Osteoblast (primary cell): Measurements from ENCODE around the gene LMNTD2. TPM values are rescaled to one million over a fixed set of nuclear protein-coding genes. Genes with fewer than 3 reads are reported as not detected.
"Not testable (repeated sequence)": the region's sequence is repeated elsewhere in the genome, so short reads cannot be mapped to it uniquely, and the experiment has no call there.

Experiments used
- DNase-seq: peaks from one replicate; pipeline ENCODE4 v3.0.0; 2011; ENCODE audit warnings: low spot score, mixed read lengths; ENCODE audit not compliant: insufficient read length; ENCODE audit errors: missing footprints
- H2AFZ ChIP-seq: 2 replicates; pipeline ENCODE4 v1.6.0; 2011; ENCODE audit warnings: mild to moderate bottlenecking, low read length
- H3K27ac ChIP-seq: 2 replicates; pipeline ENCODE4 v1.5.1; 2011; ENCODE audit warnings: mild to moderate bottlenecking, low read depth, low read length, moderate library complexity
- H3K27me3 ChIP-seq: 2 replicates; pipeline ENCODE4 v1.6.0; 2012; ENCODE audit warnings: mild to moderate bottlenecking, control low read depth, inconsistent platforms, low read length, moderate library complexity; ENCODE audit not compliant: insufficient read depth
- H3K36me3 ChIP-seq: 2 replicates; pipeline ENCODE4 v1.5.1; 2011; ENCODE audit warnings: mild to moderate bottlenecking, low read length, control low read depth, moderate library complexity; ENCODE audit not compliant: insufficient read depth
- H3K4me1 ChIP-seq: 2 replicates; pipeline ENCODE4 v1.5.1; 2011; ENCODE audit warnings: mild to moderate bottlenecking, low read length, control low read depth, moderate library complexity; ENCODE audit not compliant: insufficient read depth
- H3K4me2 ChIP-seq: 2 replicates; pipeline ENCODE4 v1.6.0; 2011; ENCODE audit warnings: mild to moderate bottlenecking, low read length; ENCODE audit not compliant: insufficient read depth
- H3K4me3 ChIP-seq: fragments of 200-600 bp; sonication (generic); 3 replicates; pipeline ENCODE4 v1.5.1; 2012; ENCODE audit warnings: mild to moderate bottlenecking, low read length, inconsistent platforms; ENCODE audit not compliant: insufficient read depth
- H3K79me2 ChIP-seq: 2 replicates; pipeline ENCODE4 v1.6.0; 2012; ENCODE audit warnings: mild to moderate bottlenecking, low read length, control low read depth, inconsistent platforms; ENCODE audit not compliant: insufficient read depth
- H3K9me3 ChIP-seq: 2 replicates; pipeline ENCODE4 v1.5.1; 2011; ENCODE audit warnings: low read depth, low read length, control low read depth
- H4K20me1 ChIP-seq: 2 replicates; pipeline ENCODE4 v1.6.0; 2012; ENCODE audit warnings: mild to moderate bottlenecking, low read length, control low read depth; ENCODE audit not compliant: insufficient read depth
- total RNA-seq: library from RNA; depleted of rRNA; stranded (reverse); fragments of >200 nt; gene quantifications from 2 replicates; pipeline ENCODE4 v1.2.3, GENCODE V29; 2012
- TF ChIP-seq, protein P1 (sequence below): IDR thresholded peaks from 2 replicates; pipeline ENCODE4 v1.5.1; 2011; ENCODE audit warnings: mild to moderate bottlenecking, low read depth, low read length, moderate library complexity; ENCODE audit errors: extremely low read depth

LMNTD2 gene
- total RNA-seq, 1 donor: 0.36 TPM

DNA sequence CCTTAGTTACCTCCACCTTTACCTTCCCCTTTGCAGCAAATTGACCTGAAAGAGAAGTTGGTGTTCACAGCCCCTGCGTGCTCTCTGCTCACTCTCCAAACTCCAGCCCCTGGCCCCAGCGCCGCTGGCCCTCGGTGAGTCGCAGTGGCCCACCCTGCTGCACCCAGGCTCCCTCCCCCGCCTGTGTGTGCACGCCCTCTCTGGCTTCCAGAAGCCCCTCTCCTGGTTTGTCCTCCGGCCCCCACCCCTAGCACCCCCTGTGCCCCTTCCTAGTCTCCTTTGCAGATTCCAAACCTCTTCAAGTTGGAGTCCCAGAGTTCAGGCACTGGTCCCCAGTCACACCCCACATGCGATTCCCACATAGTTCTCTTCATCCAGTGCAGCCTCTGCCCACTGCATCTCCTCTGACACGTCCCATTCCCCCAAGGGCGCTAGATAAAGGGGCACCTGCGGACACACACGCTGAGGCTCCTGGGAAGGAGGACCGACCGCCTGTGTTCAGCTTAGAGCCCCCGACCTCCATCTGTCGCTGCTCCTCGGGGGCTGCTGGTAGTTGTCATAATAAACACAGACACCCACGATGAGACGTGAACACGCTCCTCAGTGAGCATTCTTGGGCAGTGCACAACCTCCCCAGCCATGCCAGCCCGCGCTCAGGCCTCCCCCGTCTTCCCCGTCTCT is 14.2 kb upstream of the LMNTD2 start:
- peaks cover 31% of the 10 kb centered on the region for H3K79me2 ChIP-seq
- no peaks in the 10 kb centered on the region for H3K36me3 ChIP-seq
- peaks cover 29% of the 10 kb centered on the region for H4K20me1 ChIP-seq
- no peak overlapping the region for H2AFZ ChIP-seq
- H3K27ac ChIP-seq: no peak overlapping the region
- H3K27me3 ChIP-seq: peaks cover 6% of the 10 kb centered on the region
- H3K9me3 ChIP-seq: no peaks in the 10 kb centered on the region
- peak; percentile 90 for DNase-seq
- H3K4me2 ChIP-seq: peak overlapping the region; percentile 86
- H3K4me3 ChIP-seq: peak overlapping the region; percentile 74
- TF ChIP-seq, protein P1, sequence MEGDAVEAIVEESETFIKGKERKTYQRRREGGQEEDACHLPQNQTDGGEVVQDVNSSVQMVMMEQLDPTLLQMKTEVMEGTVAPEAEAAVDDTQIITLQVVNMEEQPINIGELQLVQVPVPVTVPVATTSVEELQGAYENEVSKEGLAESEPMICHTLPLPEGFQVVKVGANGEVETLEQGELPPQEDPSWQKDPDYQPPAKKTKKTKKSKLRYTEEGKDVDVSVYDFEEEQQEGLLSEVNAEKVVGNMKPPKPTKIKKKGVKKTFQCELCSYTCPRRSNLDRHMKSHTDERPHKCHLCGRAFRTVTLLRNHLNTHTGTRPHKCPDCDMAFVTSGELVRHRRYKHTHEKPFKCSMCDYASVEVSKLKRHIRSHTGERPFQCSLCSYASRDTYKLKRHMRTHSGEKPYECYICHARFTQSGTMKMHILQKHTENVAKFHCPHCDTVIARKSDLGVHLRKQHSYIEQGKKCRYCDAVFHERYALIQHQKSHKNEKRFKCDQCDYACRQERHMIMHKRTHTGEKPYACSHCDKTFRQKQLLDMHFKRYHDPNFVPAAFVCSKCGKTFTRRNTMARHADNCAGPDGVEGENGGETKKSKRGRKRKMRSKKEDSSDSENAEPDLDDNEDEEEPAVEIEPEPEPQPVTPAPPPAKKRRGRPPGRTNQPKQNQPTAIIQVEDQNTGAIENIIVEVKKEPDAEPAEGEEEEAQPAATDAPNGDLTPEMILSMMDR: no peak
- peaks cover 12% of the 10 kb centered on the region for H3K4me1 ChIP-seq

DNA sequence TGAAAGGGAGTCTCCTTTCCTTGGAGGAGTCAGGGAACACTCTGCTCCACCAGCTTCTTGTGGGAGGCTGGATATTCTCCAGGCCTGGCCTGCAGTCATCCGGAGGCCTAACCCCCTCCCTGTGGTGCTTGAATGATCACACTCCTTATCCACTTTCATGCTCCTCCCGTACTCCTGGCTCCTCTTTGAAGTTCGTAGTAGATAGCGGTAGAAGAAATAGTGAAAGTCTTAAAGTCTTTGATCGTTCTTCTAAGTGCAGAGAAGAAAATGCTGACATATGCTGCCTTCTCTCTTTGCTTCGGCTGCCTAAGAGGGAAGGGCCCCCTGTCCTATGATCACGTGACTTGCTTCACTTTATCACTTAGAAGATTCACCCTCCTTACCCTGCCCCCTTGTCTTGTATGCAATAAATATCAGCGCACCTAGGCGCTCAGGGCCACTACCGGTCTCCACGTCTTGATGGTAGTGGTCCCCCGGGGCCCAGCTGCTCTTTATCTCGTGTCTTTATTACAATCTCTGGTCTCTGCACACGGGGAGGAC is 13.6 kb upstream of the LMNTD2 start:
- Histone ChIP-seq H3K79me2 (peaks cover 24% of the 10 kb centered on the region), H3K4me1 (peaks cover 12% of the 10 kb centered on the region), H3K27me3 (peaks cover 13% of the 10 kb centered on the region), H4K20me1 (peaks cover 23% of the 10 kb centered on the region)
- not testable (repeated sequence) for H3K27ac ChIP-seq, H3K36me3 ChIP-seq, H3K4me2 ChIP-seq, H3K4me3 ChIP-seq, DNase-seq, H3K9me3 ChIP-seq, H2AFZ ChIP-seq

DNA sequence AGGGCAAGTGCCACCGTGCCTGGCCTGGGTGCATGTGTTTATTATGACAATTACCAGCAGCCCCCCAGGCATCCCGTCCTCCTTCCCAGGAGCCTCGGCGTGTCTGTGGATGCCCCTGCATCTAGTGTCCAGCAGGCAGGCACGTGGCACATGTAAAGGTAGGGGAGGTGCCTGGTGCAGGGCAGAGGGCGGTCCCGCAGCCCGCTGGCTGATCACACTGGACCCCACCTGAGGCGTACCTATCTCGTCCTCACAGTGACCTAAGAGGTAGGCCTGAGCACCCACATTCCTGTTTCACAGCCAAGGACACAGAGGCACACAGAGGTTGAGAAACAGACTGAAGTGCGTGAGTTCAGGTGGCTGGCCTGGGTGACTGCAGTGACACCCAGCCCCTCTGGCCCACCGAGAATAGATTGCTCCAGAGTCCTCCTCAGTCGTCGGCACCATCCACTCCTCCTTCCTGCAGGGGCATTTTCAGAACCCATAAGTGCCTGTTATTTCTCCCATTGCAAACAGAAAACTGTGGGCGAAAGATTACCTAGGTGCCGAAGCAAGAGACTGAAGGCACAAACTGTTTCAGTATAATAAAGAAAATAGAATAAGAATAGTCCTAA is 12.7 kb upstream of the LMNTD2 start:
- peak; percentile 77 for DNase-seq

DNA sequence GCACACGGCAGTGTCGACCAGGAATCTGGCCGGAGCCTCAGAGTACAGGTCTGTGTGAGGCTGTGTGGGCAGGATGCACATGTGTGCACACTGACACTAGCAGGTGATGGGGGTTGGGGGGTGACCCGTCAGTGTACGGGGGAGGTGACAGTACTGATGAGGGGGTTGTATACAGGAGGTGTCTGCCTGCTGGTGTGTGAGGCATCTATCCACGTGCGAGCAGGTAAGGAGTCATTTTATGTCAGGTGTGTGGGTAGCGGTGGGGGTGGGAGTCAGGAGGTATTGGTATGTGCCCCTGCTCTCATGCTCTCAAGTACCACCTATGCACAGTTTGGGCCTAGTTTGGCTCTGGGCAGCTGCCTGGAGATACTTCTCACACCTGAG is 11.3 kb upstream of the LMNTD2 start:
- TF ChIP-seq, protein P1: no peak
- Histone ChIP-seq H3K27ac (no peak overlapping the region), H3K36me3 (no peaks in the 10 kb centered on the region), H3K4me2 (no peak overlapping the region), H4K20me1 (peaks cover 2% of the 10 kb centered on the region), H3K4me3 (no peak overlapping the region), H3K4me1 (peaks cover 2% of the 10 kb centered on the region), H3K79me2 (peaks cover under 1% of the 10 kb centered on the region), H3K27me3 (peaks cover 20% of the 10 kb centered on the region), H3K9me3 (no peaks in the 10 kb centered on the region), H2AFZ (no peak overlapping the region)
- DNase-seq: no peak

More for the DNA sequence above, 12.7 kb upstream of the LMNTD2 start:
- TF ChIP-seq, protein P1: no peak
- no peaks in the 10 kb centered on the region for H3K36me3 ChIP-seq
- H3K9me3 ChIP-seq: no peaks in the 10 kb centered on the region
- H3K27me3 ChIP-seq: peaks cover 14% of the 10 kb centered on the region
- H4K20me1 ChIP-seq: peaks cover 15% of the 10 kb centered on the region
- H3K4me1 ChIP-seq: peaks cover 11% of the 10 kb centered on the region
- no peak overlapping the region for H3K4me3 ChIP-seq
- H2AFZ ChIP-seq: no peak overlapping the region
- H3K4me2 ChIP-seq: no peak overlapping the region
- H3K27ac ChIP-seq: no peak overlapping the region
- H3K79me2 ChIP-seq: peaks cover 16% of the 10 kb centered on the region
